Activated naive CD8-positive, alpha-beta T cell treated with anti-CD3 and anti-CD28 coated beads for 36 hours (primary cell): ENCODE data around the gene NUDT6. TPM values are rescaled to one million over a fixed set of nuclear protein-coding genes. Genes with fewer than 3 reads are reported as not detected.
A peak's percentile ranks its signal among the peaks of the same experiment; 100 is the strongest.
"Not testable (repeated sequence)": the region's sequence is repeated elsewhere in the genome, so short reads cannot be mapped to it uniquely, and the experiment has no call there.

Source experiments
- DNase-seq: peaks from one replicate; pipeline ENCODE4 v3.0.0; 2021
- H3K27ac Mint-ChIP-seq: one replicate; pipeline ENCODE4 v1.8.0; 2022; ENCODE audit warnings: mild to moderate bottlenecking, moderate library complexity, mixed read lengths
- H3K27me3 Mint-ChIP-seq: one replicate; pipeline ENCODE4 v1.8.0; 2022; ENCODE audit warnings: mild to moderate bottlenecking, mixed read lengths
- H3K36me3 Mint-ChIP-seq: one replicate; pipeline ENCODE4 v1.8.0; 2021; ENCODE audit warnings: mild to moderate bottlenecking, mixed read lengths
- H3K4me1 Mint-ChIP-seq: one replicate; pipeline ENCODE4 v1.8.0; 2021; ENCODE audit warnings: mixed read lengths
- H3K4me3 Mint-ChIP-seq: one replicate; pipeline ENCODE4 v1.8.0; 2022; ENCODE audit warnings: mild to moderate bottlenecking, moderate library complexity, mixed read lengths
- H3K9me3 Mint-ChIP-seq: one replicate; pipeline ENCODE4 v1.8.0; 2022; ENCODE audit warnings: mixed read lengths
- total RNA-seq, 2 experiments: library from RNA; stranded (reverse); gene quantifications; one replicate each; pipeline ENCODE4 v1.2.3, GENCODE V29; 2021

Gene NUDT6
- 1 to 10 TPM; 5.8 to 6.8 TPM for total RNA-seq

- Mint-ChIP-seq H3K9me3 (no peaks in the 10 kb centered on the region), H3K27ac (peak within 1 kb of the TSS; percentile 96), H3K4me1 (peaks cover 9% of the 10 kb centered on the region), H3K4me3 (peak within 1 kb of the TSS; percentile 98), H3K36me3 (peaks cover 2% of the 10 kb centered on the region), H3K27me3 (no peaks in the 10 kb centered on the region)
- DNase-seq, result peak; percentile 57
Observed at GRCh38 chr4:122921971-122922876, at the start of gene NUDT6. Gene NUDT6, minus strand, starts transcription at chr4:122922597. Its CDS starts 25 bp downstream, at chr4:122922572.

- Mint-ChIP-seq H3K4me1 (no peaks in the 10 kb centered on the region), H3K27me3 (no peaks in the 10 kb centered on the region), H3K27ac (no peak overlapping the region), H3K9me3 (no peaks in the 10 kb centered on the region), H3K36me3 (peaks cover 14% of the 10 kb centered on the region), H3K4me3 (no peak overlapping the region)
- DNase-seq, result no peak
Observed at GRCh38 chr4:122968227-122968812, 45.9 kb upstream of the NUDT6 start.

- no peak for DNase-seq
- no peak overlapping the region for H3K27ac Mint-ChIP-seq
Observed at GRCh38 chr4:122967231-122967630, 44.8 kb upstream of the NUDT6 start.

GRCh38 chr4:122966201-122966600 lies 43.8 kb upstream of the NUDT6 start:
- H3K4me1 Mint-ChIP-seq, result no peaks in the 10 kb centered on the region
- H3K27me3 Mint-ChIP-seq, result no peaks in the 10 kb centered on the region
- no peaks in the 10 kb centered on the region for H3K9me3 Mint-ChIP-seq
- DNase-seq, result no peak
- peaks cover 22% of the 10 kb centered on the region for H3K36me3 Mint-ChIP-seq
- H3K27ac Mint-ChIP-seq, result no peak overlapping the region
- no peak overlapping the region for H3K4me3 Mint-ChIP-seq

More at GRCh38 chr4:122967231-122967630, 44.8 kb upstream of the NUDT6 start:
- Mint-ChIP-seq H3K27me3 (no peaks in the 10 kb centered on the region), H3K4me3 (no peak overlapping the region), H3K4me1 (no peaks in the 10 kb centered on the region), H3K36me3 (peaks cover 19% of the 10 kb centered on the region), H3K9me3 (no peaks in the 10 kb centered on the region)

GRCh38 chr4:122963216-122963615 lies 40.8 kb upstream of the NUDT6 start:
- no peaks in the 10 kb centered on the region for H3K4me1 Mint-ChIP-seq
- H3K36me3 Mint-ChIP-seq, result peaks cover 17% of the 10 kb centered on the region
- H3K27me3 Mint-ChIP-seq, result no peaks in the 10 kb centered on the region
- no peak overlapping the region for H3K27ac Mint-ChIP-seq
- H3K9me3 Mint-ChIP-seq, result no peaks in the 10 kb centered on the region
- DNase-seq, result no peak
- H3K4me3 Mint-ChIP-seq, result no peak overlapping the region

- H3K27ac Mint-ChIP-seq, result no peak overlapping the region
- peaks cover 18% of the 10 kb centered on the region for H3K36me3 Mint-ChIP-seq
- no peaks in the 10 kb centered on the region for H3K4me1 Mint-ChIP-seq
- no peaks in the 10 kb centered on the region for H3K9me3 Mint-ChIP-seq
- no peak for DNase-seq
- no peak overlapping the region for H3K4me3 Mint-ChIP-seq
- no peaks in the 10 kb centered on the region for H3K27me3 Mint-ChIP-seq
Observed at GRCh38 chr4:122960611-122961000, 38.2 kb upstream of the NUDT6 start.

- Mint-ChIP-seq H3K9me3 (no peaks in the 10 kb centered on the region), H3K36me3 (peaks cover 22% of the 10 kb centered on the region), H3K27me3 (no peaks in the 10 kb centered on the region), H3K27ac (no peak overlapping the region), H3K4me1 (no peaks in the 10 kb centered on the region), H3K4me3 (no peak overlapping the region)
- no peak for DNase-seq
Observed at GRCh38 chr4:122959981-122960610, 37.7 kb upstream of the NUDT6 start.

GRCh38 chr4:122959441-122959840 lies 37.0 kb upstream of the NUDT6 start:
- no peak overlapping the region for H3K4me3 Mint-ChIP-seq
- peaks cover 25% of the 10 kb centered on the region for H3K36me3 Mint-ChIP-seq
- H3K27ac Mint-ChIP-seq, result no peak overlapping the region
- no peaks in the 10 kb centered on the region for H3K27me3 Mint-ChIP-seq
- DNase-seq, result no peak
- H3K9me3 Mint-ChIP-seq, result no peaks in the 10 kb centered on the region
- H3K4me1 Mint-ChIP-seq, result no peaks in the 10 kb centered on the region

GRCh38 chr4:122958505-122958904 lies 36.1 kb upstream of the NUDT6 start:
- Mint-ChIP-seq H3K9me3 (no peaks in the 10 kb centered on the region), H3K36me3 (peaks cover 30% of the 10 kb centered on the region), H3K27ac (no peak overlapping the region)

GRCh38 chr4:122953924-122954323 lies 31.5 kb upstream of the NUDT6 start:
- Mint-ChIP-seq H3K27ac (no peak overlapping the region), H3K4me3 (no peak overlapping the region), H3K9me3 (no peaks in the 10 kb centered on the region), H3K36me3 (peaks cover 44% of the 10 kb centered on the region), H3K4me1 (no peaks in the 10 kb centered on the region), H3K27me3 (no peaks in the 10 kb centered on the region)
- DNase-seq, result no peak

More at GRCh38 chr4:122958505-122958904, 36.1 kb upstream of the NUDT6 start:
- no peak overlapping the region for H3K4me3 Mint-ChIP-seq
- no peak for DNase-seq
- no peaks in the 10 kb centered on the region for H3K27me3 Mint-ChIP-seq
- no peaks in the 10 kb centered on the region for H3K4me1 Mint-ChIP-seq

GRCh38 chr4:122952028-122952427 lies 29.6 kb upstream of the NUDT6 start:
- Mint-ChIP-seq H3K9me3 (no peaks in the 10 kb centered on the region), H3K36me3 (peaks cover 47% of the 10 kb centered on the region), H3K4me1 (no peaks in the 10 kb centered on the region), H3K4me3 (no peak overlapping the region), H3K27me3 (no peaks in the 10 kb centered on the region), H3K27ac (no peak overlapping the region)
- DNase-seq, result no peak

GRCh38 chr4:122948671-122949070 lies 26.3 kb upstream of the NUDT6 start:
- Mint-ChIP-seq H3K27me3 (no peaks in the 10 kb centered on the region), H3K27ac (no peak overlapping the region), H3K9me3 (no peaks in the 10 kb centered on the region), H3K36me3 (peaks cover 51% of the 10 kb centered on the region), H3K4me1 (no peaks in the 10 kb centered on the region), H3K4me3 (no peak overlapping the region)
- no peak for DNase-seq

GRCh38 chr4:122946142-122946541 lies 23.7 kb upstream of the NUDT6 start:
- Mint-ChIP-seq H3K4me1 (no peaks in the 10 kb centered on the region), H3K27me3 (no peaks in the 10 kb centered on the region), H3K27ac (no peak overlapping the region), H3K4me3 (no peak overlapping the region), H3K9me3 (peaks cover 2% of the 10 kb centered on the region), H3K36me3 (peaks cover 43% of the 10 kb centered on the region)
- no peak for DNase-seq

GRCh38 chr4:122945136-122945535 lies 22.7 kb upstream of the NUDT6 start:
- not testable (repeated sequence) for H3K4me1 Mint-ChIP-seq, H3K27ac Mint-ChIP-seq, H3K9me3 Mint-ChIP-seq, DNase-seq, H3K4me3 Mint-ChIP-seq, H3K27me3 Mint-ChIP-seq
- H3K36me3 Mint-ChIP-seq, result peaks cover 49% of the 10 kb centered on the region

- H3K4me1 Mint-ChIP-seq, result no peaks in the 10 kb centered on the region
- H3K27ac Mint-ChIP-seq, result no peak overlapping the region
- H3K27me3 Mint-ChIP-seq, result no peaks in the 10 kb centered on the region
- DNase-seq, result no peak
- H3K36me3 Mint-ChIP-seq, result peaks cover 17% of the 10 kb centered on the region
- no peak overlapping the region for H3K4me3 Mint-ChIP-seq
- no peaks in the 10 kb centered on the region for H3K9me3 Mint-ChIP-seq
Observed at GRCh38 chr4:122932763-122933162, 10.4 kb upstream of the NUDT6 start.
